RCC 7860 (cell line): ENCODE data around the gene MRPS6.
A peak's percentile ranks its signal among the peaks of the same experiment; 100 is the strongest.

Experiments used
- DNase-seq: peaks from one replicate; pipeline ENCODE4 v3.0.0-alpha.2; 2015; ENCODE audit warnings: low spot score
- FAIRE-seq: peaks from 2 replicates; lab custom pipeline; 2012; peaks lifted over from hg19 to GRCh38; lab: Jason Lieb, UNC

MRPS6 gene

GRCh38 chr21:34131586-34131985 lies 58.2 kb downstream of the MRPS6 start:
- FAIRE-seq, result no peak

DNA sequence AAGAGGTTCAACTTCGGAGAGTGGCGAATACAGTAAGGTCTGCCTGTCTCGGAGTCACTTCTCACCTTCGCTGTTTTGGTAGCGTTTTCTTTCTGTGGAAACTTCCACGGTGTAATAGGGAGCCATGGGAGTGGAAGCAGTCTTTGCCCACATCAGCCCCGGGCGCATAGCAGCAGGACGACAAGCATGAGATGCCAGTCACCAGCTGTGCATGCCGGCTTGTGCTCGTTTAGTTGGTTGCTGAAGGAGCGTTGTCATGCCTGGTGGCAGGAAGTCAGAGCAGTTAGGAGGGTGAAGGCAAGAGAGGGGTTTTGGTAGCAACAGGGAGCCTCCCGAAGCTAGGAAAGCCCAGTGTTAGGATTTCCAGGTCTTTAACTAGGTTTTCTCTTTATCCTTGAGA lies 58.8 kb downstream of the MRPS6 start:
- DNase-seq, result no peak
- no peak for FAIRE-seq

More at GRCh38 chr21:34131586-34131985, 58.2 kb downstream of the MRPS6 start:
- DNase-seq, result no peak

DNA sequence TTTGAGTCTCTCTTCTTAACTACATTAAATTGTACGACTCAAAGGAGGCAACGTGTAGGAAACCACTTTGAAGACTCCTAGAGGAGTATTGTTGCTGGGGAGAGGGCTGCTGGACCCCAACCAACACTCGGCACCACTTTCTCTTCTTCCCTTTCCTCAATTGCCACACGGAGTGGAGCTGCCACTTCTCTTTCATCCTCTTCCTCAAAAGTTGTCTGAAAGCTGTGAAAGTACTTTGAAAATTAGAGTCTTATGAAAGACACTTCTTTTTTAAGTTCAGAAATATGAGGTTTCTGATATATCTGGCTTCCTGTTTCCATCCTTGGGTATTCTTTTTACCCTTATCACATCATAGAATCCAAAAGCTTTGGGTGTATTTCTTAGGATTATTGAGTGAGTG lies 59.5 kb downstream of the MRPS6 start:
- FAIRE-seq (no peak), DNase-seq (no peak)

GRCh38 chr21:34133392-34133791 lies 60.0 kb downstream of the MRPS6 start:
- DNase-seq, result no peak
- no peak for FAIRE-seq

DNA sequence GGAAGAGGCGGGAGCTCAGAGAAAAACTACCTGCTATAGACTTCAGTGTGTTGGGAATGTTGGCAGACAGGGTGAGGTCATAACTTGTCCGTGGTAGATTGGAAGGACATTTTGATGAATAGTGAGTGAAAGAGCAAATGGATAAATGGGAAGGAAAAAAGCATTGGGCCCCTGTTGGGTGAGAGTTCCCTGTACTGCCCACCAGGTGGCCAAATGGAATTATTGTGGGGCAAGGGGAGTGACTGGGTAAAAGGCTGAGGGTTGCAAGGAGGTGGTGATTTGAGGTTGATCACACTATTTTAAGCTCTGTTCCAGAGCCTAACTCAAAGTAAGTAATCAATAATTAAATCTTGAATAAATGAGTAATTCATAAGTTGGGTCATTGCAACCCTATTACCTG lies 60.4 kb downstream of the MRPS6 start:
- no peak for DNase-seq
- no peak for FAIRE-seq

DNA sequence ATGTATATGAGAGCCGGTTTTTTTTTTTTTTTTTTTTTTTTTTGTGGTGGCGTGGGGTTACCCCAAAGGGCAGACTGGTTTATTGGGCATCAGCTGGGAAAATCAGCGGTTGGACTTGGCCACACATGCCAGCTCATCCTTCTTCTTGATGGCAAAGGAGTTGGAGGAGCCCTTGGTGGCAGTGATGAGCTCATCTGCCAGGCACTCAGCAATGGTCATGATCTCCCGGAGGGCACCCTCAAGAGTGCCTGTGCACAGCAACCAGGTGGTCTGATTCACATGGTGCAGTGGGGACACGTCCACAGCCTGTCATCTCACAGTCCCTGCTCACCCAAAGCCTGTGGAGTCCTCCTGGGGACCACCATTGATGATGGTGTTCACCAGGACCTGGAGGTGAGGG lies 62.0 kb downstream of the MRPS6 start:
- peak; percentile 73 for DNase-seq
- peak; percentile 45 for FAIRE-seq

- DNase-seq (no peak), FAIRE-seq (no peak)
Measured at GRCh38 chr21:34141373-34141772, 68.0 kb downstream of the MRPS6 start.

- DNase-seq (no peak), FAIRE-seq (no peak)
Measured at GRCh38 chr21:34143685-34144182, 70.4 kb downstream of the MRPS6 start.

DNA sequence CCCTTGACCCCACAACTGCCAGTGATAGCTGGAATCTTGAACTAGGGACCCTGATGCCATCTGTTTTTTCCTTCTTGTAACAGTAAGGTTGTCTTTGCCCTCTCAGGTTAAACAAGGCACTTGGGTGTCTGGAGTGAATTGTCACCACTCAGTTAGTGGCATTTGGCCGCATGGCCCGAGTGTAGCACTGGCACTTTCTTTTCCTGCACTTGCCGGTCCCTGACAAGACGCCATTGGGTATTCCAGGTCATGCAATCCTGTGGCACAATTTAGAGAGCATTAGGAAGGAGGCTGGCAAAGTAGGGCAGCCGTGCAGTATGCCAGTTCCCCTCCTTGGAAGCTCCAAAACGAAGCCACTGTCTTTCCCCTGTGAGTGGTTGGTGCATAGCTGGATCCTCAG lies 70.8 kb downstream of the MRPS6 start:
- FAIRE-seq (no peak), DNase-seq (no peak)

DNA sequence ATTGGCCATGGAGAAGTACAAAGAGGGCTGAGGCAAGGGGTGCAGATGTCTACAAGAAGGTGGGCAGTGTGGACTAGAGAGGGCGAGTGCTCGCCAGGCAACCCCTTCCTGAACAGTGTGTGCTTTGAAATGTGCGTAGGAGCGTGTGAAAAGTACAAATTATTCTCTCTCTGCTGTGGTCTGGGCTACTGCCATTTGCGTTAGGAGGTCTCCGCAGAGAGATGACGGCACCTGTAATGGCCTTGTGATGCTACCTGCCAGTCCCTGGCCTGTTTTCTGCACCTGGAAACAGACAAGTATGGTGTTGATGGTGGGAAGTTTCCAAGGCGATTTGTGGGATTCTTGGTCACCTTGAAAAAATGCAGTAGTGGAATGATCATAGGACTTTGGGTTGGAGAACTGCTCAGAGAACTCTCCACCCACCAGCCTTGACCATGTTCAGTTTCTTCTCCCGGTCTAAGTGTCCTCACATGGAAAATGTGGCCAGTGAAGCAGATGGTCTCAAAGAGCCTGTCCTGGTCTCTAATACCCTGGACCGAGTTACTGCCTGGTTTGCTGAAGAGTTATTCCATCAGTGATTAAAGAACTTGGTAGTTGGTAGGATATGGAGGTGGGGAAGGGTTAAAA lies 74.5 kb downstream of the MRPS6 start:
- DNase-seq (no peak), FAIRE-seq (no peak)

DNA sequence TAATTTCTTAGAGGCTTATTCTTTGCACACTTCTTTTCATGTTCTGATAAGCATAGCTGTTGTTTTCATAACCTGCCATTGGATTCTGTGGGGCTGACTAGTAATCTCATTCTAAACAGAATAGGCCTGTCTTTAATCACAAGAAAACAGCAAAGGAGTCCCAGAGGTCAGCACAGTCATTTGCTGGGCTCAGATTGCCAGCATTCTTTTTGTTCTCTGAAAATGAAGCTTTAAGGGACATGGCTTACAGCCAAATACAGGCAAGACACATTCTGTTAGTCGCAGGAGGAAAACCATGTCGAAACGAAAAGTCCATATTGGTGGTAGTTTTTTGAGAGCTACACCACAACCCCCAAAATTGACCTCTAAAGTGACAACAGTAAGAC lies 75.0 kb downstream of the MRPS6 start:
- no peak for FAIRE-seq
- DNase-seq, result no peak

- FAIRE-seq (no peak), DNase-seq (no peak)
Measured at GRCh38 chr21:34148826-34149558, 75.6 kb downstream of the MRPS6 start.

DNA sequence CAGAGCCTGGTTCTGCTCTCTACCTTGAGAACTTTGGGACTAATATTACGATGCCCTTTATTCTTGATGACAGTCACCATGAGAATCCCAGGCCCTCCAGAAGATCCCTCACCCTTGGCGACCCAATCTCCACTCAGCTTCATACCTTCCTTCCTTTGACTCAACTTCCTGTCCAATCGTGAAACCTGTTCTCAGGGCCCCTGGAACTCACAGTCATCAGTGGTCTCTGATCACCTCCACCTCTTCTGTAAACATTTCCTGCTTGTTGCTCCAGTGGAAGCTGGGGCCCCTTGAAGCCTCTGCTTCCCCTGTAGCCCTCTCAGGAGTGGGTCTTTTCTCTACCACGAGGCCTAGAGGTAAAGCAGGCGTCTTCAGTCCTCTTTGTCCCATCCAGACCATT lies 79.1 kb downstream of the MRPS6 start:
- FAIRE-seq (no peak), DNase-seq (no peak)

DNA sequence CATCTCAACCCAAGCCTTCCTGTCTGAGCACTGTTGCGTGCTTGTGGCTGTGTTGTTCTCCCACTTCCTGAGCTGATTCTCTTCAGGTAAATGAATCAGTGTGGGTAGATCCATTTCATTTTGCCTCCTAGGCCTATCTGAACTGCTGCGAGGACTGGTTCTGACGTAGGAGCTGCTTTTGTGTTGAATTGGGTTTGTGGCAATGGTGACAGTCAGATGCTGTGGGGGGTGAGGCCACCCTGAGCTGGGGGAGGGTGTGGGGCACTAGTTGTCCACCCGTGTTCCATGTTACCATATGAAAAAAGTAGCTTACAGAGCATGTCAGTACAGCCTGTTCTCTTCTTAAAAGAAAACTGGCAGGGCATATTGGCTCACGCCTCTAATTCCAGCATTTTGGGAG lies 81.5 kb downstream of the MRPS6 start:
- DNase-seq (no peak), FAIRE-seq (no peak)

DNA sequence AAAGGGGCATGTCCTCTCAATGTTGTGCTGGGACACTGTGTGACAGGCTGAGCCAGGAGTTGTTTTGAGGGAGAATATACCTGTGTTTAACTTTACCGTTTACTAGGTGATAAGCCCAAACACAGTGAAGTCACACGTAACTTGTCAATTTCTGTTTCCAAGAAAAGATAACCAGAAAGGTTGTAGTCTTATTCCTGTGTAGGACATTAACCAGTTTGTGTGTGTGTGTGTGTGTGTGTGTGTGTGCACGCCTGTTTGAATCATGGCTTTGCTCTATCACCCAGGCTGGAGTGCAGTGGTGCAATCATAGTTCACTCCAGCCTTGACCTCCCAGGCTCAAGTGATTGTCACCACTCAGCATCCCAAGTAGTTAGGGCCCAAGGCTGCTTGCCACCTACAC lies 83.6 kb downstream of the MRPS6 start:
- FAIRE-seq (no peak), DNase-seq (no peak)

DNA sequence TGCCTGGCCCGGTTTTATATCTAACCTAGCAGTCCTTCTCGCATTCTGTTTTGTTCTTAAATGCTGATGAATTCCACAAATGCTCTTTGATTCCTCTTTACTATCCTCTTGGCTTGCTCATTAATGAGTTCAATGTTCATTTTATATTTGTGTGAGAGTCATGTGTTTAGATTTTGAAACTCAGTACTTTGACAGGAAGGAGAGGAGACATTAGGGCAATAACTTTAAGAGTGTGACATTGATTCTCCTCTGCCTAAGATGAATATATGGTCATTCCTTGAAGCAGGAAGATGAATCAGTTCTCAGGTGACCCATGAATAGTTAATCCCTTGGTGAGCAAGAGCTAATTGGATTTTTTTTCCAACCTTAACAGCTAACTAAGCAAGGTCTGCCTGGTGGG lies 84.1 kb downstream of the MRPS6 start:
- no peak for DNase-seq
- no peak for FAIRE-seq

GRCh38 chr21:34158866-34159835 lies 85.8 kb downstream of the MRPS6 start:
- DNase-seq (no peak), FAIRE-seq (no peak)

DNA sequence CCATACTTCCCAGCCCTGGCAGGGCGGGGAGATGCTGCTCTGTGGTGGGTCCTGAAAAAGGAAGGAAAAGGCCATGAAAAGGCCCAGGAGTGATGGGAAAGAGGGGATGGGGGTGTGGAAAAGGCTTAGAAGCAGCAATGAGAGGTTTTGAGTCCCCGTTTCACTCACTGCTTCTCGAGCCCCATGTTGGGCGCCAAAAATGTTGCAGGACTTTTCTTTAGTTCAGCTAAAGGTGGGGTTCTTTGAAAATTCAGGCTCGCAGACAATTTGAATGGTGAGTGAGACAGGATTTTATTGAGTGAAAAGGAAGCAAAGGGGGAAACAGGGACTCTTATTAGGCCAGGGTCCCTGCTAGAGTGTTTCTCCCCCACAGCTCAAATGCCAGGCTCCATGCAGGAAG lies 93.1 kb downstream of the MRPS6 start:
- FAIRE-seq, result no peak
- DNase-seq, result no peak

DNA sequence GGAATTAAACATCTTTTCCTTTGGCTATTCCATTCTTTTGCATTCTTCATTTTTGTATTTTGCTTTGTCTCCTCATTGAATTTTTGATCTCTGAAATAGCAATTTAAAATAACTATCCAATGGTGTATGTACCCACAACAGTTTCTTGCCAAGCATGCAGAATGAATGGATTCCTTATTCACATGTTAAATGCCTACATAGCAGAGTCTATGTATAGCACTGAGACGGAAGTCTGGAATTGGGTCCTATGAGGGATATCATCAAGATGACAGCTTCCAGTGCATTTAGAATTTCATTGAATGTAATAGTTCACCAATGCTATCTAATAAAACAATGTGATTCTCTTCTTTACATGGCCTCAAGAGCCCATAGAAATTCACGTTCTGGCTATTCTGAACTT lies 97.5 kb downstream of the MRPS6 start:
- no peak for DNase-seq
- no peak for FAIRE-seq

DNA sequence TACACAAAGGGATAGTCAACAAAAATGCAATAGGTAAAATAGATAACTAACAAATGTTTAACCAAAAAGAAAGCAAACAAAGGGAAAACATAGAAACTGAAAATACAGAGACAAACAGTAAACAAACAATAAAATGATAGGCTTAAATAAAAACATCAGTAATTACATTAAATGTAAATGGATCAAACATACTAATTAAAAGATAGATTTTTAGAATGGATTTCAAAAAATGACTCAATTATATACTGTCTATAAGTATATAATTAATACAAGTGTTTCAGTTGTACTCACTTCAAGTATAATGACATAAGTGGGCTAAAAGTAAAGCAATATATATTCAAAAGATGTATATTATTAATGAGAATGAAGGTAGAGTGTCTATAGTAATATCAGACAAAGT lies 101.1 kb downstream of the MRPS6 start:
- DNase-seq (no peak), FAIRE-seq (peak; percentile 4)

GRCh38 chr21:34176448-34176847 lies 103.1 kb downstream of the MRPS6 start:
- DNase-seq (no peak), FAIRE-seq (no peak)
